ENCODE measurements around the gene WDR35.

DNA sequence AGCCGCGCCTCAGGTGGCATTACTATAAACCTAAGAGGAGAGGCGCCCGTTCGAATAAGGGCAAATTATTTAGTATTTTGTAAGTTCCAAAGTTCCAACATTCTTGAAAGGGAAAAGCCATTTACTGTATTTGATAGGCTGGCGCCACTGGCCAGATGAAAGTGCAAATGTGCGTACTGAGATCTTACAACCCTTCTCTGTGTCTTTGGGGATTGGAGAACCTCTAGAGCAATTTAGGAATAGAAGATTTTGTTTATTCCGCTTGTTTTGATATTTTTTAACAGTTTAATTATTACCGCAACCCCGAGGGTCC lies 467 bp upstream of the WDR35 start:
- TF ChIP-seq, protein P1, sequence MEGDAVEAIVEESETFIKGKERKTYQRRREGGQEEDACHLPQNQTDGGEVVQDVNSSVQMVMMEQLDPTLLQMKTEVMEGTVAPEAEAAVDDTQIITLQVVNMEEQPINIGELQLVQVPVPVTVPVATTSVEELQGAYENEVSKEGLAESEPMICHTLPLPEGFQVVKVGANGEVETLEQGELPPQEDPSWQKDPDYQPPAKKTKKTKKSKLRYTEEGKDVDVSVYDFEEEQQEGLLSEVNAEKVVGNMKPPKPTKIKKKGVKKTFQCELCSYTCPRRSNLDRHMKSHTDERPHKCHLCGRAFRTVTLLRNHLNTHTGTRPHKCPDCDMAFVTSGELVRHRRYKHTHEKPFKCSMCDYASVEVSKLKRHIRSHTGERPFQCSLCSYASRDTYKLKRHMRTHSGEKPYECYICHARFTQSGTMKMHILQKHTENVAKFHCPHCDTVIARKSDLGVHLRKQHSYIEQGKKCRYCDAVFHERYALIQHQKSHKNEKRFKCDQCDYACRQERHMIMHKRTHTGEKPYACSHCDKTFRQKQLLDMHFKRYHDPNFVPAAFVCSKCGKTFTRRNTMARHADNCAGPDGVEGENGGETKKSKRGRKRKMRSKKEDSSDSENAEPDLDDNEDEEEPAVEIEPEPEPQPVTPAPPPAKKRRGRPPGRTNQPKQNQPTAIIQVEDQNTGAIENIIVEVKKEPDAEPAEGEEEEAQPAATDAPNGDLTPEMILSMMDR (IDR thresholded peaks at IDR 0.05; ENCODE audit: low read length) = no peak
- no peak for TF ChIP-seq EZH2 (optimal IDR thresholded peaks at IDR 0.05; ENCODE audit: low read depth, low read length)

Measured in MM.1S (cell line).